ENCODE results near the gene FAM200A. TPM values are rescaled to one million over a fixed set of nuclear protein-coding genes. Genes with fewer than 3 reads are reported as not detected.
"Not testable (repeated sequence)": the region's sequence is repeated elsewhere in the genome, so short reads cannot be mapped to it uniquely, and the experiment has no call there.

Gene FAM200A
- polyA plus RNA-seq, 4 donors = 2.2 to 10.6 (median 3.9) TPM

- 1 to 2% (median 2%) methylated on average over 36 to 54 of the region's 54 CpGs for WGBS, 3 donors
- Histone ChIP-seq H3K36me3 (ENCODE audit: control insufficient read depth in 3 of 3, insufficient read depth in 2 of 3, low read depth in 1 of 3, low read length in 3 of 3) (no peaks in the 10 kb centered on the region), H3K4me1 (ENCODE audit: control insufficient read depth in 3 of 3, insufficient read depth in 2 of 3, low read depth in 1 of 3, low read length in 2 of 3) (peaks cover 2 to 9% (median 7%) of the 10 kb centered on the region in 3 donors), H3K27ac (ENCODE audit: low read depth in 1 of 3, low read length in 2 of 3) (no peak overlapping the region), H3K9me3 (ENCODE audit: control insufficient read depth in 2 of 2, insufficient read depth in 1 of 2, low read depth in 1 of 2, low read length in 1 of 2) (no peaks in the 10 kb centered on the region), H3K27me3 (ENCODE audit: control insufficient read depth in 3 of 3, insufficient read depth in 3 of 3, low read length in 3 of 3) (no peaks in the 10 kb centered on the region), H3K4me3 (ENCODE audit: low read depth in 1 of 3, low read length in 3 of 3) (peak overlapping the region; percentile 22 to 67 (median 49))
- DNase-seq (peak; percentile 36 to 57), FAIRE-seq (no peak)
Observed at GRCh38 chr7:99579956-99580777, 28.3 kb upstream of the FAM200A start.

- no peaks in the 10 kb centered on the region for H3K36me3 ChIP-seq (ENCODE audit: control insufficient read depth in 3 of 3, insufficient read depth in 2 of 3, low read depth in 1 of 3, low read length in 3 of 3)
- 28 to 45% (median 37%) methylated on average over 10 of the region's 10 CpGs for WGBS, 3 donors
- H3K4me1 ChIP-seq (ENCODE audit: control insufficient read depth in 3 of 3, insufficient read depth in 2 of 3, low read depth in 1 of 3, low read length in 2 of 3) = peaks cover 2 to 9% (median 7%) of the 10 kb centered on the region in 3 donors
- DNase-seq (peak in 1 of 2 donors; percentile 10), FAIRE-seq (no peak)
- no peaks in the 10 kb centered on the region for H3K9me3 ChIP-seq (ENCODE audit: control insufficient read depth in 2 of 2, insufficient read depth in 1 of 2, low read depth in 1 of 2, low read length in 1 of 2)
- peak overlapping the region in 2 of 3 donors; percentile 49 to 67 for H3K4me3 ChIP-seq (ENCODE audit: low read depth in 1 of 3, low read length in 3 of 3)
- no peak overlapping the region for H3K27ac ChIP-seq (ENCODE audit: low read depth in 1 of 3, low read length in 2 of 3)
- H3K27me3 ChIP-seq (ENCODE audit: control insufficient read depth in 3 of 3, insufficient read depth in 3 of 3, low read length in 3 of 3) = no peaks in the 10 kb centered on the region
Observed at GRCh38 chr7:99579281-99579955, 27.5 kb upstream of the FAM200A start.

GRCh38 chr7:99576251-99576650, 24.3 kb upstream of the FAM200A start:
- peaks cover 2 to 9% (median 7%) of the 10 kb centered on the region in 3 donors for H3K4me1 ChIP-seq (ENCODE audit: control insufficient read depth in 3 of 3, insufficient read depth in 2 of 3, low read depth in 1 of 3, low read length in 2 of 3)
- H3K27ac ChIP-seq (ENCODE audit: low read depth in 1 of 3, low read length in 2 of 3) = no peak overlapping the region
- DNase-seq = no peak
- WGBS, 3 donors = 81 to 92% (median 85%) methylated on average over 3 of the region's 3 CpGs
- no peak for FAIRE-seq
- H3K9me3 ChIP-seq (ENCODE audit: control insufficient read depth in 2 of 2, insufficient read depth in 1 of 2, low read depth in 1 of 2, low read length in 1 of 2) = no peaks in the 10 kb centered on the region
- no peaks in the 10 kb centered on the region for H3K27me3 ChIP-seq (ENCODE audit: control insufficient read depth in 3 of 3, insufficient read depth in 3 of 3, low read length in 3 of 3)
- H3K36me3 ChIP-seq (ENCODE audit: control insufficient read depth in 3 of 3, insufficient read depth in 2 of 3, low read depth in 1 of 3, low read length in 3 of 3) = peaks cover 2 to 9% (median 5%) of the 10 kb centered on the region in 3 donors
- H3K4me3 ChIP-seq (ENCODE audit: low read depth in 1 of 3, low read length in 3 of 3) = no peak overlapping the region

- Histone ChIP-seq H3K27me3 (ENCODE audit: control insufficient read depth in 3 of 3, insufficient read depth in 3 of 3, low read length in 3 of 3) (no peaks in the 10 kb centered on the region), H3K4me3 (ENCODE audit: low read depth in 1 of 3, low read length in 3 of 3) (no peak overlapping the region), H3K4me1 (ENCODE audit: control insufficient read depth in 3 of 3, insufficient read depth in 2 of 3, low read depth in 1 of 3, low read length in 2 of 3) (no peaks in the 10 kb centered on the region), H3K27ac (ENCODE audit: low read depth in 1 of 3, low read length in 2 of 3) (no peak overlapping the region), H3K9me3 (ENCODE audit: control insufficient read depth in 2 of 2, insufficient read depth in 1 of 2, low read depth in 1 of 2, low read length in 1 of 2) (no peaks in the 10 kb centered on the region), H3K36me3 (ENCODE audit: control insufficient read depth in 3 of 3, insufficient read depth in 2 of 3, low read depth in 1 of 3, low read length in 3 of 3) (peaks cover 5 to 9% (median 9%) of the 10 kb centered on the region in 3 donors)
- no peak for DNase-seq
- no peak for FAIRE-seq
- 92 to 97% (median 94%) methylated on average over 1 of the region's 1 CpG for WGBS, 3 donors
Observed at GRCh38 chr7:99573257-99573656, 21.3 kb upstream of the FAM200A start.

DNA sequence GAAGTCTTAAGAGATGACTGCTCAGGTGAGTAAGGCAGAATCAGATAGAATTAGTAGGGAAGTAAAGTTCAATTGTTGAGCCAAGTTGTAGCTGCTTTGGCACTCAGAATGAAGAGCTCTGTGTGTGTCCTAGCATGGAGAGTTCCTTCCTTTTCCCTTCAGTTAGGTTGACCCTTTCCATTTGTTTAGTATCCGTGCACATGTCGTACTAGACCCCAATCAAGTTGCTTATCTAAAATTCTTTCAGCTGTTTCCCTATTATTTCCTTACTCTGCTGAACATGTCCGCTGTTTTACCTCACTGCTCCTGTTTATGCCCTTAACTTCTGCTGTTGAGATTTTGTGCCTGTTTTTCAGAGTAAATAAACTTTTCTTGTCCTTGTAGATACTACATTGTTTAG, 19.9 kb upstream of the FAM200A start:
- H3K27ac ChIP-seq (ENCODE audit: low read depth in 1 of 3, low read length in 2 of 3) = no peak overlapping the region
- no peaks in the 10 kb centered on the region for H3K27me3 ChIP-seq (ENCODE audit: control insufficient read depth in 3 of 3, insufficient read depth in 3 of 3, low read length in 3 of 3)
- H3K9me3 ChIP-seq (ENCODE audit: control insufficient read depth in 2 of 2, insufficient read depth in 1 of 2, low read depth in 1 of 2, low read length in 1 of 2) = no peaks in the 10 kb centered on the region
- WGBS, 3 donors = 88 to 96% (median 93%) methylated on average over 3 of the region's 3 CpGs
- DNase-seq (no peak), FAIRE-seq (no peak)
- H3K4me1 ChIP-seq (ENCODE audit: control insufficient read depth in 3 of 3, insufficient read depth in 2 of 3, low read depth in 1 of 3, low read length in 2 of 3) = no peaks in the 10 kb centered on the region
- H3K4me3 ChIP-seq (ENCODE audit: low read depth in 1 of 3, low read length in 3 of 3) = no peak overlapping the region
- peaks cover 5 to 17% (median 9%) of the 10 kb centered on the region in 3 donors for H3K36me3 ChIP-seq (ENCODE audit: control insufficient read depth in 3 of 3, insufficient read depth in 2 of 3, low read depth in 1 of 3, low read length in 3 of 3)

DNA sequence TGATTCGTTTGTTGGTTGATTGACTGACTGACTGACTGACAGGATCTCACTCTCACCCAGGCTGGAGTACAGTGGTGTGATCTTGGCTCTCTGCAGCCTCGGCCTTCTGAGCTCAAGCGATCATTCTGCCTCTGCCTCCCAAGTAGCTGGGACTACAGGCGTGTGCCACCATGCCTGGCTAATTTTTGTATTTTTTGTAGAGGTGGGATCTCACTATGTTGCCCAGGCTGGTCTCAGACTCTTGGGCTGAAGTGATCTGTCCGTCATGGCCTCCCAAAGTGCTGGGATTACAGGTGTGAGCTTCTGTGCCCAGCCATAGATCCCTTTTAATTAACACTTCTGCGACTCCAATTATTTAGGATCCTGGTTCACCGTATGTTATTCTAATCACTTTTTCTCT, 16.9 kb upstream of the FAM200A start:
- H3K9me3 ChIP-seq (ENCODE audit: control insufficient read depth in 2 of 2, insufficient read depth in 1 of 2, low read depth in 1 of 2, low read length in 1 of 2); DNase-seq; FAIRE-seq; H3K4me3 ChIP-seq (ENCODE audit: low read depth in 1 of 3, low read length in 3 of 3); H3K27ac ChIP-seq (ENCODE audit: low read depth in 1 of 3, low read length in 2 of 3); H3K4me1 ChIP-seq (ENCODE audit: control insufficient read depth in 3 of 3, insufficient read depth in 2 of 3, low read depth in 1 of 3, low read length in 2 of 3); H3K27me3 ChIP-seq (ENCODE audit: control insufficient read depth in 3 of 3, insufficient read depth in 3 of 3, low read length in 3 of 3): not testable (repeated sequence)
- peaks cover 13 to 27% (median 15%) of the 10 kb centered on the region in 3 donors for H3K36me3 ChIP-seq (ENCODE audit: control insufficient read depth in 3 of 3, insufficient read depth in 2 of 3, low read depth in 1 of 3, low read length in 3 of 3)
- WGBS, 3 donors = 96 to 99% (median 98%) methylated on average over 7 of the region's 7 CpGs

DNA sequence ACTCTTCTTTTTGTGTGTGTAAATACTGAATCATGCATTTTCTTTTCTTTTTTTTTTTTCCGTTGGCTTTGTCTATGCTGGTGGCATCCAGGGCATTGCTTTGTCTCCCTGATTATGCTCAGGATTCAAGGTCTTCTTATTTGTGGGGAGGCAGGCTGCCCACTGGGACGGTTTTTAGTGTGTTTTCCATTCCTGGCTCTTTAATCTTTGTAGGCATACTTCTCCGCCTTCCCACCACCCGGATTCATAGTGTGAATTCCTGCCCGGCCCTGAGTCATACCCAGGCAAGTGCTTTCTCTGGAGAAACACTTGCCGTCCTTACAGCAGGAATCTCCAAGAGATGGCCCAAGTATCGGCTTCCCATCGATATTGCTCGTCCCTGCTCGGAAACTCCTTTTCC, 11.7 kb upstream of the FAM200A start:
- no peak overlapping the region for H3K27ac ChIP-seq (ENCODE audit: low read depth in 1 of 3, low read length in 2 of 3)
- no peak for DNase-seq
- H3K9me3 ChIP-seq (ENCODE audit: control insufficient read depth in 2 of 2, insufficient read depth in 1 of 2, low read depth in 1 of 2, low read length in 1 of 2) = no peaks in the 10 kb centered on the region
- H3K4me1 ChIP-seq (ENCODE audit: control insufficient read depth in 3 of 3, insufficient read depth in 2 of 3, low read depth in 1 of 3, low read length in 2 of 3) = peaks cover 0 to 4% (median 3%) of the 10 kb centered on the region in 3 donors
- WGBS, 3 donors = 93 to 95% (median 94%) methylated on average over 10 of the region's 10 CpGs
- FAIRE-seq = no peak
- H3K4me3 ChIP-seq (ENCODE audit: low read depth in 1 of 3, low read length in 3 of 3) = no peak overlapping the region
- H3K36me3 ChIP-seq (ENCODE audit: control insufficient read depth in 3 of 3, insufficient read depth in 2 of 3, low read depth in 1 of 3, low read length in 3 of 3) = peaks cover 19 to 47% (median 23%) of the 10 kb centered on the region in 3 donors
- H3K27me3 ChIP-seq (ENCODE audit: control insufficient read depth in 3 of 3, insufficient read depth in 3 of 3, low read length in 3 of 3) = no peaks in the 10 kb centered on the region

GRCh38 chr7:99562832-99563231, 10.9 kb upstream of the FAM200A start:
- H3K27ac ChIP-seq (ENCODE audit: low read depth in 1 of 3, low read length in 2 of 3) = peak overlapping the region in 2 of 3 donors; percentile 3 to 50

More at GRCh38 chr7:99562832-99563231, 10.9 kb upstream of the FAM200A start:
- Histone ChIP-seq H3K36me3 (ENCODE audit: control insufficient read depth in 3 of 3, insufficient read depth in 2 of 3, low read depth in 1 of 3, low read length in 3 of 3) (peaks cover 19 to 41% (median 23%) of the 10 kb centered on the region in 3 donors), H3K9me3 (ENCODE audit: control insufficient read depth in 2 of 2, insufficient read depth in 1 of 2, low read depth in 1 of 2, low read length in 1 of 2) (no peaks in the 10 kb centered on the region), H3K27me3 (ENCODE audit: control insufficient read depth in 3 of 3, insufficient read depth in 3 of 3, low read length in 3 of 3) (no peaks in the 10 kb centered on the region), H3K4me3 (ENCODE audit: low read depth in 1 of 3, low read length in 3 of 3) (no peak overlapping the region), H3K4me1 (ENCODE audit: control insufficient read depth in 3 of 3, insufficient read depth in 2 of 3, low read depth in 1 of 3, low read length in 2 of 3) (peaks cover 0 to 4% (median 3%) of the 10 kb centered on the region in 3 donors)
- peak; percentile 16 to 66 for DNase-seq
- 42 to 43% (median 43%) methylated on average over 2 of the region's 2 CpGs for WGBS, 3 donors
- FAIRE-seq = no peak

All from small intestine (tissue), 7 donors.